BJ (cell line): ENCODE results near the gene RAB19. TPM values are rescaled to one million over a fixed set of nuclear protein-coding genes. Genes with fewer than 3 reads are reported as not detected.

Experiments used
- CTCF ChIA-PET: fragments of 350-600 bp; formaldehyde crosslinking; extraction: SDS; loops from one replicate; lab custom pipeline; 2021; ENCODE audit warnings: antibody characterized with exemption, inconsistent platforms; lab: Yijun Ruan, JAX
- POLR2A ChIA-PET: fragments of 300-600 bp; sonication (Branson Sonifier 250); formaldehyde crosslinking; extraction: SDS; loops from one replicate; lab custom pipeline; 2021; ENCODE audit warnings: antibody characterized with exemption; lab: Charles Lee
- DNase-seq: peaks from one replicate; pipeline ENCODE4 v3.0.0-alpha.2; 2011; ENCODE audit warnings: low read depth
- H3K27me3 ChIP-seq: 2 replicates; pipeline ENCODE4 v1.6.0; 2011; ENCODE audit warnings: low read length; ENCODE audit not compliant: control insufficient read depth, insufficient read depth
- H3K36me3 ChIP-seq: 2 replicates; pipeline ENCODE4 v1.5.1; 2011; ENCODE audit warnings: low read length; ENCODE audit not compliant: control insufficient read depth, insufficient read depth
- H3K4me3 ChIP-seq: 2 replicates; pipeline ENCODE4 v1.5.1; 2011; ENCODE audit warnings: low read depth, mild to moderate bottlenecking, control low read depth, low read length
- polyA minus RNA-seq: library from RNA; depleted of rRNA, polyadenylated mRNA; stranded (reverse); fragments of >200 nt; gene quantifications from 2 replicates; pipeline ENCODE4 v1.2.3, GENCODE V29; 2011; rRNA and poly(A)+ RNA removed
- polyA plus RNA-seq: library from polyadenylated mRNA; depleted of rRNA; stranded (reverse); fragments of >200 nt; gene quantifications from 2 replicates; pipeline ENCODE4 v1.2.3, GENCODE V29; 2011; rRNA removed
- TF ChIP-seq, protein P1 (sequence below): IDR thresholded peaks from 2 replicates; pipeline ENCODE4 v1.5.1; 2011; ENCODE audit warnings: low read depth, mild to moderate bottlenecking, control low read depth, inconsistent platforms, low read length, moderate library complexity; ENCODE audit not compliant: insufficient read depth

Gene RAB19
- polyA plus RNA-seq (not detected in 2 replicates), polyA minus RNA-seq (not detected in 2 replicates)

DNA sequence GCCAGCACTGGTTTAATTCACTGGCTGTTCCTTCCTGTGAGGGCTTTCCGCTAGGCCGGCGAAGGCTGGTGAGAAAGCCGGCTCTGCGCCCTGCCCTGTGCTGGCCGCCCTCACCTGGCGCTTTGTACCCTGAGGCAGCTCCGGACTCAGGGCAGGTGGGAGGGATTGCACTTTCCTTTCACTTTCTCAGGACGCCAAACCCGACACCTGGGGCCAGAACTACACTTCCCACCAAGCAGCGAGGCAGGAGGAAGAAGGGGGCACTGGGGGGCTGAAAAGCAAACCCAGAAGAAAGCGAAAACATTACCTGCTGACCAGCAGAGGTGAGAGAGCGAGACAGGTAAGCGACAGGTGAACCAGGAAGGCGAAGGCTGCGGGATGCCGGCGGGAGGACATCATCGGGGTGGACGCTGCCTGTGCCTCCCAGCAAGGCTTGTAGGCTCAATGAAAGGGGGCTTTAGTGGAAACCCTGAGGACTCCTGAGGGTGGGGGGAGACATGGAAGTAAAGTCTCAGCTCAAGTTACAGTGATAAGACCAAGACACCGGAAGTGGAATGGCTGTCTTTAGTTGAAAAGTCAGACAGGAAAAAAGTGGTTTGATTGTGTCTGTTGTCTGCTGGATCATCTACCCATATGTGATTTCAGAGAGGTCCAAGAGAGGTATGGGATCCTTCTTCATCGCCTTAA lies at the start of gene RAB19:
RAB19 (plus strand) TSS at position 181 of the 687 bp plus-strand sequence. CDS start 3,589 bp downstream, outside the sequence.
- Histone ChIP-seq H3K4me3 (no peak within 1 kb of the TSS), H3K36me3 (no peaks in the 10 kb centered on the region), H3K27me3 (peaks cover 18% of the 10 kb centered on the region)
- ChIA-PET CTCF (no interaction called here), POLR2A (no interaction called here)
- TF ChIP-seq, protein P1, sequence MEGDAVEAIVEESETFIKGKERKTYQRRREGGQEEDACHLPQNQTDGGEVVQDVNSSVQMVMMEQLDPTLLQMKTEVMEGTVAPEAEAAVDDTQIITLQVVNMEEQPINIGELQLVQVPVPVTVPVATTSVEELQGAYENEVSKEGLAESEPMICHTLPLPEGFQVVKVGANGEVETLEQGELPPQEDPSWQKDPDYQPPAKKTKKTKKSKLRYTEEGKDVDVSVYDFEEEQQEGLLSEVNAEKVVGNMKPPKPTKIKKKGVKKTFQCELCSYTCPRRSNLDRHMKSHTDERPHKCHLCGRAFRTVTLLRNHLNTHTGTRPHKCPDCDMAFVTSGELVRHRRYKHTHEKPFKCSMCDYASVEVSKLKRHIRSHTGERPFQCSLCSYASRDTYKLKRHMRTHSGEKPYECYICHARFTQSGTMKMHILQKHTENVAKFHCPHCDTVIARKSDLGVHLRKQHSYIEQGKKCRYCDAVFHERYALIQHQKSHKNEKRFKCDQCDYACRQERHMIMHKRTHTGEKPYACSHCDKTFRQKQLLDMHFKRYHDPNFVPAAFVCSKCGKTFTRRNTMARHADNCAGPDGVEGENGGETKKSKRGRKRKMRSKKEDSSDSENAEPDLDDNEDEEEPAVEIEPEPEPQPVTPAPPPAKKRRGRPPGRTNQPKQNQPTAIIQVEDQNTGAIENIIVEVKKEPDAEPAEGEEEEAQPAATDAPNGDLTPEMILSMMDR: no peak
- no peak for DNase-seq

DNA sequence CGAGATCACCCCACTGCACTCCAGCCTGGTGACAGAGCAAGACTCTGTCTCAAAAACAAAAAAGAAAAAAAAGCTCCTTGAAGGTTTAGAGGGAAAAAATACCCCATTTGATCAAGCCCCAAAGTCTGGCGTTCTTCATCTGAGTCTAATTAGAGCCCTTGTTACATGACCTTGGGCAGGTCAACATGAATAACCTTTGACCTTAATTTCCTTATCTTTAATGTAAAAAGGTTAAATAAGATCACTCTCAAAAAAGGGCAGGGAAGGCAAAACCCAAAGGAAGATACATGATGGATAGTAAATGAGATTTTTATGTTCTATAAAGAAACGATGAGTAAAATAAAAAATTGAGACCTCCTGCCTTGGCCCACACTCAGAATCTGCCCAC lies 45.8 kb upstream of the RAB19 start:
- H3K36me3 ChIP-seq: 0 out of 2 replicates have a peak, but pooled peaks cover 2% of the 10 kb centered on the region
- no peaks in the 10 kb centered on the region for H3K27me3 ChIP-seq
- POLR2A ChIA-PET: no interaction called here
- TF ChIP-seq, protein P1: no peak
- DNase-seq: no peak
- CTCF ChIA-PET: no interaction called here
- H3K4me3 ChIP-seq: no peak overlapping the region

DNA sequence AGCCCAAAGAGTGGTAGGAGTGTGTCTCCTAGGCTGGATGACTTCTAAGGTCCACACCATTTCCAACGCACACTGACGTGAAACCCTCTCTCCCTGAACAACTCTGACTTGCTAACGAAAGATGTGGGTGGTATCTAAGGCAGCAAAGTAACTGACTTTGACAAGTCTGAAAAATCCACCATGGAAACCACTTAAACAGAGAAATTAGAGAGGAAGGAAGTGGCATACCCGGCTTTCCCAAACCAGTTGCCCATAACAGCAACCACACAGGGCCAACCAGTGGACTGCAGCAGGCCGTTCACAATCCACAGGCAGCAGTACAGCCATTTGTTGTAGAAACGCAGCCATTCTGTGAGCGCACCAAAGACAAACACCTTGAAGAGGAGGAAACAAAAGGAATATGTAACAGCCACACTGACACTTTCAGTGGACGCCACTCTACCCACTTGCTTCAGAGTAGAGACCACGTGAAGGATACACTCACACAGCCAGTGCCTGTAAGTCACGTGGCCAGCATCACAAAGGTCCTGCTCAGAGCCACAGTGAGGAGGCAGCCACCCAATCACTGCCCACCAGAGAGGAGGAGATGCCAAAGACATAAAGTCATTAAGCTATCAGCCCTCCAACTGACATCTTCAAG lies 45.3 kb upstream of the RAB19 start:
- Histone ChIP-seq H3K36me3 (0 out of 2 replicates have a peak, but pooled peaks cover 2% of the 10 kb centered on the region), H3K4me3 (no peak overlapping the region), H3K27me3 (no peaks in the 10 kb centered on the region)
- ChIA-PET CTCF (no interaction called here), POLR2A (no interaction called here)
- no peak for DNase-seq
- TF ChIP-seq, protein P1: no peak

- H3K4me3 ChIP-seq: no peak overlapping the region
- no peaks in the 10 kb centered on the region; the same call in 1 of the 2 replicates for H3K36me3 ChIP-seq
- no peaks in the 10 kb centered on the region for H3K27me3 ChIP-seq
- POLR2A ChIA-PET: interaction anchor here (0.6 kb wide), 1 partner anchor 13 kb away, joined by 3 read pairs; no protein-coding TSS in a partner anchor
- TF ChIP-seq, protein P1: no peak
- CTCF ChIA-PET: no interaction called here
- no peak for DNase-seq
These were observed 43.1 kb upstream of the RAB19 start for GRCh38 chr7:140360697-140361229.

DNA sequence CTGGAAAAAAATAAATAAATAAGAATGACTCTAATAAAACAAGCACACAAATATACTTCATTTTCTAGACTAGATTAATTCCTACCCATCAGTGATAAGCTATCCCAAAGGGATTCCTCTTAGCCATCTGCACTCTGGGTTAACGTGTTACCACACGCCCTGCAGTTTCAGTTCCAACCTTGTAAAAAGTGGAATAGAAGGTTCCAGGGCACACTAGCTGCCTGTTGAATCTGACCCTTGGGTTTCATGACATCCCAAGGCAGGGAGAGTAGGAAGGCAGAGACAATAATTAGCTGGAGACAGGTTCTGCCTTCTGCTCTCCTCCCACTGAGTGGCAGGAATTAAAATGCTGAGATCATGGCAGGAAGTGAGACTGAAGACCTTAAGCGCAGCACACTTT lies 39.0 kb upstream of the RAB19 start:
- TF ChIP-seq, protein P1: no peak
- ChIA-PET CTCF (no interaction called here), POLR2A (no interaction called here)
- H3K27me3 ChIP-seq: no peaks in the 10 kb centered on the region
- H3K36me3 ChIP-seq: no peaks in the 10 kb centered on the region; the same call in 1 of the 2 replicates
- DNase-seq: no peak
- no peak overlapping the region for H3K4me3 ChIP-seq
